ENCODE results near the gene SCN3A. TPM values are rescaled to one million over a fixed set of nuclear protein-coding genes. Genes with fewer than 3 reads are reported as not detected.

Gene SCN3A
- total and polyA plus RNA-seq, 10 of the 15 experiments (the other 5 are each of a cell fraction or from before 2014, with no cell fraction given), result 0.04 to 0.34 (median 0.06) TPM; not detected in 3

DNA sequence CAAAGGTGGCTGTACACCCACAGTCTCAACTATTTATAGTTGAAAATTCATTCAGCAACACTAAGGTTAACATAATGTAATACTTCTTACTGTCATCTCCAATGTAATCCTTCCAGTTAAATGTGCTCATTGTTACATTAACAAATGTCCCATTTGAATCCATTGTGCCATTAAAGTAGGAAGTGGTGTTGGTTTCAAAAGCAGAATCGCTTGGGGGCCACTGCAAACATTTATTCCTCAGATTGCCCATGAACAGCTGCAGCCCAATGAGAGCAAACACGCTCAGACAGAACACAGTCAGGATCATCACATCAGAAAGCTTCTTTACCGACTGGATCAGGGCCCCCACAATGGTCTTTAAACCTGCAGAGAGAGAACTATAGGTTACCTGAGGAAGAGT, 41.4 kb downstream of the SCN3A start:
- no peaks in the 10 kb centered on the region for H3K79me2 ChIP-seq (ENCODE audit: control insufficient read depth, insufficient read depth, low read length)
- no peak for FAIRE-seq
- H4K20me1 ChIP-seq (ENCODE audit: control insufficient read depth, insufficient read depth), result no peaks in the 10 kb centered on the region
- H2AFZ ChIP-seq (ENCODE audit: control insufficient read depth, low read depth, low read length), result no peak overlapping the region
- in situ Hi-C loops (cut with MboI), result no loop called here
- ChIA-PET SMC1A (ENCODE audit: uncharacterized antibody, unreplicated experiment) (no interaction called here), POLR2A (no interaction called here), RAD21 (ENCODE audit: unreplicated experiment) (no interaction called here), CTCF (no interaction called here)
- no peak overlapping the region for H3K4me2 ChIP-seq (ENCODE audit: control insufficient read depth, insufficient read depth)
- H3K9me3 ChIP-seq (replicated peaks; ENCODE audit: control insufficient read depth, insufficient read depth, low read length), result no peaks in the 10 kb centered on the region
- no peak overlapping the region for H3K27ac ChIP-seq (ENCODE audit: control insufficient read depth, insufficient read depth)
- BruUV-seq (replicated peaks), result no TSS peak
- intact Hi-C loops (cut with micrococcal nuclease; ENCODE audit: unreplicated experiment), result no loop called here
- no peak overlapping the region for H3K4me3 ChIP-seq
- DNase-seq (ENCODE audit: low read depth, low spot score), result no peak
- no peak overlapping the region for H3K9ac ChIP-seq (ENCODE audit: control insufficient read depth, insufficient read depth, low read length)
- TF ChIP-seq, protein P1, sequence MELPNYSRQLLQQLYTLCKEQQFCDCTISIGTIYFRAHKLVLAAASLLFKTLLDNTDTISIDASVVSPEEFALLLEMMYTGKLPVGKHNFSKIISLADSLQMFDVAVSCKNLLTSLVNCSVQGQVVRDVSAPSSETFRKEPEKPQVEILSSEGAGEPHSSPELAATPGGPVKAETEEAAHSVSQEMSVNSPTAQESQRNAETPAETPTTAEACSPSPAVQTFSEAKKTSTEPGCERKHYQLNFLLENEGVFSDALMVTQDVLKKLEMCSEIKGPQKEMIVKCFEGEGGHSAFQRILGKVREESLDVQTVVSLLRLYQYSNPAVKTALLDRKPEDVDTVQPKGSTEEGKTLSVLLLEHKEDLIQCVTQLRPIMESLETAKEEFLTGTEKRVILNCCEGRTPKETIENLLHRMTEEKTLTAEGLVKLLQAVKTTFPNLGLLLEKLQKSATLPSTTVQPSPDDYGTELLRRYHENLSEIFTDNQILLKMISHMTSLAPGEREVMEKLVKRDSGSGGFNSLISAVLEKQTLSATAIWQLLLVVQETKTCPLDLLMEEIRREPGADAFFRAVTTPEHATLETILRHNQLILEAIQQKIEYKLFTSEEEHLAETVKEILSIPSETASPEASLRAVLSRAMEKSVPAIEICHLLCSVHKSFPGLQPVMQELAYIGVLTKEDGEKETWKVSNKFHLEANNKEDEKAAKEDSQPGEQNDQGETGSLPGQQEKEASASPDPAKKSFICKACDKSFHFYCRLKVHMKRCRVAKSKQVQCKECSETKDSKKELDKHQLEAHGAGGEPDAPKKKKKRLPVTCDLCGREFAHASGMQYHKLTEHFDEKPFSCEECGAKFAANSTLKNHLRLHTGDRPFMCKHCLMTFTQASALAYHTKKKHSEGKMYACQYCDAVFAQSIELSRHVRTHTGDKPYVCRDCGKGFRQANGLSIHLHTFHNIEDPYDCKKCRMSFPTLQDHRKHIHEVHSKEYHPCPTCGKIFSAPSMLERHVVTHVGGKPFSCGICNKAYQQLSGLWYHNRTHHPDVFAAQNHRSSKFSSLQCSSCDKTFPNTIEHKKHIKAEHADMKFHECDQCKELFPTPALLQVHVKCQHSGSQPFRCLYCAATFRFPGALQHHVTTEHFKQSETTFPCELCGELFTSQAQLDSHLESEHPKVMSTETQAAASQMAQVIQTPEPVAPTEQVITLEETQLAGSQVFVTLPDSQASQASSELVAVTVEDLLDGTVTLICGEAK (IDR thresholded peaks at IDR 0.05; ENCODE audit: borderline replicate concordance), result no peak
- TF ChIP-seq SMAD5 (IDR thresholded peaks at IDR 0.05; ENCODE audit: low read depth) (no peak), MTA2 (IDR thresholded peaks at IDR 0.05; ENCODE audit: low read depth) (no peak), TARDBP (IDR thresholded peaks at IDR 0.05; ENCODE audit: borderline replicate concordance) (no peak), ATF7 (IDR thresholded peaks at IDR 0.05; ENCODE audit: low read depth) (no peak), NR2C1 (IDR thresholded peaks at IDR 0.05) (no peak), MTA3 (IDR thresholded peaks at IDR 0.05; ENCODE audit: borderline replicate concordance, low read length) (no peak), SMAD1 (IDR thresholded peaks at IDR 0.05; ENCODE audit: low read depth, partially characterized antibody) (no peak), EED (IDR thresholded peaks at IDR 0.05; ENCODE audit: low read depth) (no peak), NFYB (IDR thresholded peaks at IDR 0.05; ENCODE audit: insufficient read depth, low read depth, low read length) (no peak), MEF2B (IDR thresholded peaks at IDR 0.05; ENCODE audit: partially characterized antibody, poor library complexity, severe bottlenecking) (no peak), CBX3 (IDR thresholded peaks at IDR 0.05; ENCODE audit: borderline replicate concordance, low read depth) (no peak), BACH1 (IDR thresholded peaks at IDR 0.05; ENCODE audit: borderline replicate concordance) (no peak), MEF2A (IDR thresholded peaks at IDR 0.05; ENCODE audit: insufficient read depth, low read depth, low read length) (no peak)
- TF ChIP-seq, protein P2, sequence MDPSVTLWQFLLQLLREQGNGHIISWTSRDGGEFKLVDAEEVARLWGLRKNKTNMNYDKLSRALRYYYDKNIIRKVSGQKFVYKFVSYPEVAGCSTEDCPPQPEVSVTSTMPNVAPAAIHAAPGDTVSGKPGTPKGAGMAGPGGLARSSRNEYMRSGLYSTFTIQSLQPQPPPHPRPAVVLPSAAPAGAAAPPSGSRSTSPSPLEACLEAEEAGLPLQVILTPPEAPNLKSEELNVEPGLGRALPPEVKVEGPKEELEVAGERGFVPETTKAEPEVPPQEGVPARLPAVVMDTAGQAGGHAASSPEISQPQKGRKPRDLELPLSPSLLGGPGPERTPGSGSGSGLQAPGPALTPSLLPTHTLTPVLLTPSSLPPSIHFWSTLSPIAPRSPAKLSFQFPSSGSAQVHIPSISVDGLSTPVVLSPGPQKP (IDR thresholded peaks at IDR 0.05; ENCODE audit: low read depth, low read length), result no peak
- ATAC-seq, result no peak
- 11% methylated on average over 3 of the region's 3 CpGs for WGBS (ENCODE audit: insufficient coverage, insufficient replicate concordance, low lambda C conversion rate, missing lambda C conversion rate)
- no peaks in the 10 kb centered on the region for H3K36me3 ChIP-seq (ENCODE audit: control insufficient read depth in 2 of 2, insufficient read depth in 2 of 2, low read length in 1 of 2)
- H3K27me3 ChIP-seq (replicated peaks in 1 of 2; ENCODE audit: control insufficient read depth in 2 of 2, insufficient read depth in 2 of 2, low read length in 1 of 2), result no peaks in the 10 kb centered on the region
- H3K4me1 ChIP-seq (ENCODE audit: control insufficient read depth, insufficient read depth, low read length), result no peaks in the 10 kb centered on the region
